Measurements from ENCODE around the gene IGFL1.

DNA sequence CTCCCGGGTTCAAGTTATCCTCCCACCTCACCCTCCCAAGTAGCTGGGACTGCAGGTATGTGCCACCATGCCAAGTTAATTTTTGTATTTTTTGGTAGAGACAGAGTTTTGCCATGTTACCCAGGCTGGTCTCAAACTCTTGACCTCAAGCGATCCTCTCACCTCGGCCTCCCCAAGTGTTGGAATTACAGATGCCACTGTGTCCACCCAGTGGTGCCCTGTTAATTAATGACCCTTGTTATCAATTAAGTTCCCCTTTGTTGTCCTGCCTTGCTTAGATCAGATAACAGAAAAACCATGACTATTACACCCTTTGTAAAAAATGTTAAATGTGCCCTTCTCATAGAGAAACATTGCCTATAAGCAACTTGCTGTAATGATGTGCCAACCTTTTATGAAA is 34.4 kb upstream of the IGFL1 start:
- TF ChIP-seq CTCF (IDR thresholded peaks at IDR 0.05) (no peak), POLR2A (IDR thresholded peaks at IDR 0.05) (no peak)

All from body of pancreas (tissue), 4 donors.